Measurements from ENCODE around the gene FASTKD2.
A peak's percentile ranks its signal among the peaks of the same experiment; 100 is the strongest.
"Not testable (repeated sequence)": the region's sequence is repeated elsewhere in the genome, so short reads cannot be mapped to it uniquely, and the experiment has no call there.

FASTKD2 gene

DNA sequence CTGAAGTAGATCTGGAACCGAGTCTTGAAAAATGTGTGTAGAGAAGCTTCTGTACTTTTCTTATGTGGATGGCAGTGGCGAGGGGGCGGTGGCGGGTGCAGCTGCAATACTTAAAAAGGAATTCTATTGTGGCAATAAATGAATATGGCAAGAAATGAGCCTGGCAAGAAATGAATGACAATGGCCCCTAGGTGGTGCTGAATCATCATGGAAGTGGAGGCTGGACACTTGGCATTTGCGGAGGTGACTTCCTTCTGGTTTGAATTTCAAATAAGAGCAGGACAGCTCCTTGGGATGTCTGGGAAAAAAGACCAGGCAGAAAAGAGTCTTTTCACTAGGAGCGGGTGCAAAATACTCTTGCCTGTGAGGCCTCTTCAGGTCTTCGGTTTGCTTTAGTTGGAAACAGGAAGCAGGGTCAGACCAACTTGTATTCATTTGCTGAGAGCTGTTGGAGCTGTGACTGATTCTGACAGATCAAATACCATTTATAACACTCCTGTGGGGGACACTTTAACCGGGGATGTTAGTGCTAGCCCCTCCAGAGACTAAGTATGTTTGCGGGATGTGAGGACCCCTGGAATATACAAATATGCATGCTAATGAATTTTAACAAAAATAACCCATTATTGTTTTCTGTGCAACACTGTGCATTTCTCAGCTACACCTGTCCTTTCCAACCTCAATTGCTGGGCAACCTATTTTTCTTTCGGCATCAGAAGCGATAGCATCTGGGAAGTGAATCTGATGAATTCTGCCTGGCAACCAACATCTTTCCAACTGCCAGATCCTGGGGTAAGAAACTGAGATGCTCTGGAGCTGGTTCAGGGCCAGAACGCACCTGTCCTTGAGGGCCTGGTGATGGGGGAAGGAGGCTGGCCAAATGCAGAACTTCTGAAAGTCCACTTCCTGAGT is 35.4 kb downstream of the FASTKD2 start:
- DNase-seq (ENCODE audit: low read depth): peak; percentile 38
- H3K4me3 ChIP-seq (ENCODE audit: control insufficient read depth, low read depth, low read length): no peak overlapping the region
- TF ChIP-seq, protein P1, sequence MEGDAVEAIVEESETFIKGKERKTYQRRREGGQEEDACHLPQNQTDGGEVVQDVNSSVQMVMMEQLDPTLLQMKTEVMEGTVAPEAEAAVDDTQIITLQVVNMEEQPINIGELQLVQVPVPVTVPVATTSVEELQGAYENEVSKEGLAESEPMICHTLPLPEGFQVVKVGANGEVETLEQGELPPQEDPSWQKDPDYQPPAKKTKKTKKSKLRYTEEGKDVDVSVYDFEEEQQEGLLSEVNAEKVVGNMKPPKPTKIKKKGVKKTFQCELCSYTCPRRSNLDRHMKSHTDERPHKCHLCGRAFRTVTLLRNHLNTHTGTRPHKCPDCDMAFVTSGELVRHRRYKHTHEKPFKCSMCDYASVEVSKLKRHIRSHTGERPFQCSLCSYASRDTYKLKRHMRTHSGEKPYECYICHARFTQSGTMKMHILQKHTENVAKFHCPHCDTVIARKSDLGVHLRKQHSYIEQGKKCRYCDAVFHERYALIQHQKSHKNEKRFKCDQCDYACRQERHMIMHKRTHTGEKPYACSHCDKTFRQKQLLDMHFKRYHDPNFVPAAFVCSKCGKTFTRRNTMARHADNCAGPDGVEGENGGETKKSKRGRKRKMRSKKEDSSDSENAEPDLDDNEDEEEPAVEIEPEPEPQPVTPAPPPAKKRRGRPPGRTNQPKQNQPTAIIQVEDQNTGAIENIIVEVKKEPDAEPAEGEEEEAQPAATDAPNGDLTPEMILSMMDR (IDR thresholded peaks at IDR 0.05; ENCODE audit: control insufficient read depth, insufficient read depth, low read depth, low read length, missing control alignments): peak; percentile 72

DNA sequence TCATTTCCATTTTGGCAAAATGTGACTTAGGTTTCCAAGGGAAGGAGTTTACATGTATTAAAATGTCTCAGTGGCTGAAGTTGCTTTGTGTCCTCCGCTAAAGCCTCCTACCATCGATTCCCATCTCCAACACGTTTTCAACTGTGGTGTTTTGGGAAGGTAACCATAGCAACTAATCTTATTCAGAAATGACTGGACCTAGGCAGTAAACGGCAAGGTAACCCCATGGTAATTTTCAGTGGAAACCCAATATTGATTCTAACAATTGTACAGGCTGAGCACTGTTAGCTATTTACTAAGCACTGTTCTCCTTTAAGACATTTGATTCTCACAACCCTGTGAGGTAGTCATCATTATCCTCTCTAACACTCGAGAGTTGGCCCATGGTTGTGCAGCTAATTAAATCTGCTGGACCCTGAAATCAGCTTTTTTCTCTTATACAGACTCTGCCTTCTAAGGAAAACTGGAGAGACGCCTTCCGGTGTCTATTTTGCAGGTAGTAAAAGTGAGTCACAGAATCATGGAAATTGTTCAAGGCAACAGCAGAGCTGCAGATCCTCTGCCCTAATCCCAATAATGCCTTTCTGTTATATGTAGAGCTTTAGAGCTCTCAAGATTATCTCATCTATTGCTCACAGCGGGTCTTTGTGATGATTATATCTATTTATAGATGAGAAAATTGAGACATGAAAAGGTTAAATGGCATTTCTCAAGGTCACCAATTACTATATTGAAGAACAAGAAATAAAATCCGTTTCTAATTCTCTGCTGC is 36.2 kb downstream of the FASTKD2 start:
- TF ChIP-seq, protein P1 (IDR thresholded peaks at IDR 0.05; ENCODE audit: control insufficient read depth, insufficient read depth, low read depth, low read length, missing control alignments): no peak
- DNase-seq (ENCODE audit: low read depth): no peak

DNA sequence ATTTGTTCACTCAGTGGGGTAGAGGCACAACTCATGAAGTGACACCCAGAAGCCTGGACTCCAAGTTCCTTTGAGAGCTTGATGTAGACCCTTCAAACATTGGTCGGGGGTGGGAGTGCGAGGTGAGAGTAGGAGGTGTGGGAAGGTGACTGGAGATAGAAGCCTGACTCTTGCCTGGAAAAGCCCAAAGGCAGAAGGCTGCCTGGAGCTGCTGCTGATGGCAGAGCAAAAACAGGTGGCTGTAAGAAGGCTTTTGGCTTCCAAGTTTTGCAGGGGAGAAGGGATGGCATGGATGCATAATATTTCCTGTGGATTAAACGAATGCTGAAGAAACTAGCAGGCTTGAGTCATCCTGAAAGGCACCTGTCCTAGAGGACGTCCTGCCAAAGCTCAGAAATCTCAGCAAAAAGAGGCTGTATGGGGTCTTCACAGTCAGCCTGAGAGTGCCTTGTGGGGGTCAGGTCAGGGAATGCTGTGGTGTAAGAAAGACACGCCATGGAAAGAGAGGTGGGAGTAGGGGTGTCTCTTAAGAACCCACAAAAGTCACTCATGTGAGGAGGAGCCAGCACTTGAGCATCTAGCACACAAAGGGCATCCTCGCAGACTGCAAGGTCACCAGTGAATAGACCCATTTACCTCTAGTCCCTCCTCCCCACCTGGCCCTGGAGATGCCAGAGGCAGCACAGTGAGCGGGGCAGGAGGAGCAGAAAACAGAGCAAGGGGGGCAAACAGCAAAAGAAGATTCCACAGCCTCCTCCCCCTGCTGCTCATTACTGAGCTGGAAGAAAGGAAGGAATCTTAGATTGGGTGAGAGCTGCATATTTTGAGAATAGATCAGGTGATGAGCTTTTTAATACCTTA is 37.5 kb downstream of the FASTKD2 start:
- TF ChIP-seq, protein P1 (IDR thresholded peaks at IDR 0.05; ENCODE audit: control insufficient read depth, insufficient read depth, low read depth, low read length, missing control alignments): no peak
- no peak for DNase-seq (ENCODE audit: low read depth)

More for the DNA sequence above, 36.2 kb downstream of the FASTKD2 start:
- no peak overlapping the region for H3K4me3 ChIP-seq (ENCODE audit: control insufficient read depth, low read depth, low read length)

DNA sequence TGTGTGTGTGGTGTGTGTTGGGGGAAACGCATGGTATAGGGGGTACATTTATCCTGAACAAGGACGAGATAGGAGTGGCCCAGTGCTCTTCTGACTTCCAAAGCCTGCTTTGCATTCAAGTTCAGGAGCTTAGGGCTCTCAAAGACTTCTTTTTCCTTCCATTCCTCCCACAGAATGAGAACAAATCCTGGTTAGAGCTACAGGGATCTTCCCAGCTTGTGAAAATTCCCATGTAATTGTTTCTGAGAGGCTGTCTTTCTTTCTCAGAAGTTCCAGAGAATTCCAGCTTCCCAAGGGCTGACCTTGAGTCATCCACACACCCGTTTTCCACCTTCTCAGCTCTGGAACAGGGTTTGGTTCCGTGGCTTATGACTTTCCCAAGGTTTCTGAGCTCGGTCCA is 38.9 kb downstream of the FASTKD2 start:
- TF ChIP-seq, protein P1 (IDR thresholded peaks at IDR 0.05; ENCODE audit: control insufficient read depth, insufficient read depth, low read depth, low read length, missing control alignments): no peak
- no peak for DNase-seq (ENCODE audit: low read depth)

More for the DNA sequence above, 37.5 kb downstream of the FASTKD2 start:
- no peak overlapping the region for H3K4me3 ChIP-seq (ENCODE audit: control insufficient read depth, low read depth, low read length)

DNA sequence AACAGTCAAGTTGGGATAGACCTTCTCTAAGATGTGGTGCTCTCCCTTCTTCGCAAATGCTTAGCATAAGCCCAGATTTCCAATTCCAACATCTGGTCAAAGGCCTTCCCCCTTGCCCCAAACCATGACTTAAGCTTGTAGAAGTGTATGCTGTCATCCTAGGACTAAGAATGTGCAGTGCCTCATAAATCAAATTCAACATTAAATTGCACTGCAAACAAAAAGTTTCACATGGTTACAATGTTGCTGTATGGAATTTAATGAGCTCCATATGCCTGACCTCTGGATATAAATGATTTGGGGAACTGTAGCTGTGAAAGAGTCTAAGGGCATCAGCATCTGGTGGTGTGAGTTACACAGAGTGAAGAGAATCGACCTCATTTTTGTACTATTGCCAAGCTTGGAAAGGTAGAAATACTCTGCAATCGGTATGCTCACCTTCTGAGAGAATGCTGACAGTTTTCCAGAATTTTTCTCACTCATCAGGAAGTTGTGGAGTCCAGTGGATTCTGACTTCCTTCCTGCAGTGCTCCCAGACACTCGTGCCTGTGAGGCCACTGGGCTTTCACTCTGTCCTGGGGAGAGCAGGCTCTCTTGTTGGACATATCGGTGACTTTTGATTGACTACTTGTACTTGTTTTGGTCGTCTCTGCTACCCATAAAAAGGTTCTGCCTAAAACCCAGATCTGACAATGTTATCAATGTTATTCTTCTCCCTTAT is 40.6 kb downstream of the FASTKD2 start:
- peak; percentile 18 for DNase-seq (ENCODE audit: low read depth)
- no peak overlapping the region for H3K4me3 ChIP-seq (ENCODE audit: control insufficient read depth, low read depth, low read length)
- TF ChIP-seq, protein P1 (IDR thresholded peaks at IDR 0.05; ENCODE audit: control insufficient read depth, insufficient read depth, low read depth, low read length, missing control alignments): no peak

More for the DNA sequence above, 38.9 kb downstream of the FASTKD2 start:
- H3K4me3 ChIP-seq (ENCODE audit: control insufficient read depth, low read depth, low read length): no peak overlapping the region

DNA sequence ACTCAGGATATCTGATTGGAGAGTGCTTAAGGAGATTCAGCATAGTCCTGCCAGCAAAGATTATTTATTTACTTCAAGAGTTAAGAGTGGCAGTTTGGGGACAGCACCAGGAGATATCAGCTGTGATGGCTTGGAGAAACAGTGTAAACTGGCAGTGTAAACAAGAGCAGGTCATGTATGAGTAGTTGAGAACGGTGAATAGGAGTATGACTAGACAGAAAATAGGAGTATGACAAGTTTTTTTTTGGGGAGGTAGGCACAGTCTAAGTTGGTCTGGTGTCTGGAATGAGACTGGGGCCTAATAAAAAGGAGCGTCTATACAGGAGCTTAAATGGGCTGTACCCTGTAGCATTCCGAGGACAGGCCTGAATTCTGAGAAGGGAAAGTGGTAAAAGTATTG is 42.2 kb downstream of the FASTKD2 start:
- H3K4me3 ChIP-seq (ENCODE audit: control insufficient read depth, low read depth, low read length); DNase-seq (ENCODE audit: low read depth): not testable (repeated sequence)

DNA sequence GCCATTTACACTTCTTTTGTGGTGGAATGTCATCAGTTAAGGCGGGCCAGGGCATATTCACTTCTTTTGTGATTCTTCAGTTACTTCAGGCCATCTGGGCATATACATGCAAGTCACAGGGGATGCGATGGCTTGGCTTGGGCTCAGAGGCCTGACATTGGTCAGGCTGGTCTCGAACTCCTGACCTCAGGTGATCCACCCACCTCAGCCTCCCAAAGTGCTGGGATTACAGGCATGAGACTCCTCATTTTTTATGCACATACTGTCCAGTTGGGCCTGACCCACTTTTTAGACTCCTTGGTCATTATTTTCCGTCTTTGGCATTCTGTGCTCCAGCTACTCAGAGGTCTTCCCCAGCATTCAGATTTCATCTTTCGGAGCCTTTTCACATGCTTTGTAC is 47.1 kb downstream of the FASTKD2 start:
- DNase-seq (ENCODE audit: low read depth); H3K4me3 ChIP-seq (ENCODE audit: control insufficient read depth, low read depth, low read length): not testable (repeated sequence)
